Heart left ventricle (tissue), 13 donors: ENCODE data around the gene SNAP47.

Source experiments
- CTCF ChIP-seq, 12 donors: fragments of 200-600 bp; sonication (generic) in 4 of 12; IDR thresholded peaks; one replicate each; pipeline versions ENCODE4 v1.5.0 to v1.8.0; 2018 to 2022; ENCODE audit warnings: antibody characterized with exemption in 12 of 12, mild to moderate bottlenecking in 5 of 12
- POLR2A ChIP-seq, 2 donors: fragments of 450-650 bp; IDR thresholded peaks; one replicate each; pipeline ENCODE4 v1.6.1; 2017; ENCODE audit warnings: antibody characterized with exemption in 2 of 2, mild to moderate bottlenecking in 2 of 2, moderate library complexity in 2 of 2
- donor health status: ischemic (EF 13 %, LVEDD 7.1; RV severe dilation, severe dysfunction).
- donor health status: DM: no; HTN: yes; CAD: no.
- donor health status: DM: no; HTN: no; CAD: no.
- donor health status: ischemic (EF 25% LVEDD 6.9; RV normal size, moderate dysfunction).
- donor health status: ischemic (EF 25% LVEDD 5.7; RV mildly dilated, moderate dysfunction).
- donor health status: ischemic (EF 35%, LVEDD 5.7; RV mildly dilated, moderate dysfunction).
- donor health status: nonischemic (EF 11% LVEDD 7.7; RV severe dilation, severe dysfunction).
- donor health status: DM: yes; HTN: yes; CAD: no.
- donor health status: PGD.
- donor health status: ischemic (EF 29% LVEDD 5.4; RV normal size, mild dysfunction).
- donor health status: nonischemic (EF 23%, LVEDD 6.1; RV moderate dilation, normal function).

- no peak for TF ChIP-seq CTCF (IDR thresholded peaks at IDR 0.05)
- no peak for TF ChIP-seq POLR2A (IDR thresholded peaks at IDR 0.05)
These were observed 34.8 kb downstream of the SNAP47 start for GRCh38 chr1:227769936-227770494.
